Stimulated activated CD8-positive, alpha-beta memory T cell treated with anti-CD3 and anti-CD28 coated beads, Interleukin-2, amount 100 ng/mL, for 48 hours (primary cell): ENCODE measurements around the gene TMPRSS12.
"Not testable (repeated sequence)": the region's sequence is repeated elsewhere in the genome, so short reads cannot be mapped to it uniquely, and the experiment has no call there.

Experiments
- DNase-seq, 2 donors: peaks; one replicate each; pipeline ENCODE4 v3.0.0-alpha.2; 2020; ENCODE audit warnings: low read depth in 2 of 2

The TMPRSS12 gene

GRCh38 chr12:50926415-50926814, 83.7 kb downstream of the TMPRSS12 start:
- DNase-seq: no peak

DNA sequence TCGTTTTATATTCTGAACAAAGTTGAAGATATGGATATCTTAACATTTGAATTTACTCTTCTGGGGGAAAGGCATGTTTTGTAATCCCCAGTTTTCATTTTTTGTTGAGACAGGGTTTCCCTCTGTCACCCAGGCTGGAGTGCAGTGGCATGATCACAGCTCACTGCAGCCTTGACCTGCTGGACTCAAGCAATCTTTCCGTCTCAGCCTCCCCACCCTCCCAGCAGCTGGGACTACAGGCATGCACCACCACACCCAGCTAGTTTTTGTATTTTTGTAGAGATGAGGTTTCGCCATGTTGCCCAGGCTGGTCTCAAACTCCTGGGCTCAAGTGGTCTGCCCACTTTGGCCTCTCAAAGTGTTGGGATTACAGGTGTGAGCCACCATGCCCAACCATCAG, 84.2 kb downstream of the TMPRSS12 start:
- not testable (repeated sequence) for DNase-seq

GRCh38 chr12:50927356-50927755, 84.6 kb downstream of the TMPRSS12 start:
- DNase-seq: no peak

DNA sequence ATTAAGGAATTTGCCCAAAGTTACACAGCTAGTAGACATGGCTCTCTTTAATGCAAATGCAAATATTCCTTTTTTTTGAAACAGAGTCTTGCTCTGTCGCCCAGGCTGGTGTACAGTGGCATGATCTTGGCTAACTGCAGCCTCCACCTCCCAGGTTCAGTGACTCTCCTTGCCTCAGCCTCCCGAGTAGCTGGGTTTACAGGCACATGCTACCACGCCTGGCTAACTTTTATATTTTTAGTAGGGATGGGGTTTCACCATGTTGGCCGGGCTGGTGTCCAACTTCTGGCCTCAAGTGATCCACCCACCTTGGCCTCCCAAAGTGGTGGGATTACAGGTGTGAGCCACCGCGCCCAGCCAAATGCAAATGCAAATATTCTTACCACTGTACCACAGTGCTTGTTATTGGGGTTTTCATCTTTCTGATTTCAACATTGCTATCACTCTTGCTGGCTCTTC, 85.1 kb downstream of the TMPRSS12 start:
- no peak for DNase-seq

DNA sequence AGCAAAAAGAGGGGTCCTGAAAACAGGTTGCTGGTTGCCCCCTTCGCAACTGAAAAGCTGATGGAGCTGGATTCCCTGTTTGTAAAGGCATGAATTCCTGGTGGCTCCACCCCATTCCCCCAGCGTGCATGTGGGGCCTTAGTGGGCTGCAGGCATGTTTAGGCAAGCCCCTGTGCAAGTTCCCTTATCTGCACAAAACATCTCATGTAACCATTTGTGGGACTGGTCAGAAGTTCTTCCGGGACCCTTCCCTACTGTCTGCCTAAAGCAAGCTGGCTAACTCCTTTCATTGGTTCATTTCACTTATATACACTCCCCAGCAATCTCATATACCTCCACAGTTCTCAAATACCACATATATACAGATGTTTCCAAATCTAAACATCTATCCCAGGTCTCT, 85.7 kb downstream of the TMPRSS12 start:
- no peak for DNase-seq

DNA sequence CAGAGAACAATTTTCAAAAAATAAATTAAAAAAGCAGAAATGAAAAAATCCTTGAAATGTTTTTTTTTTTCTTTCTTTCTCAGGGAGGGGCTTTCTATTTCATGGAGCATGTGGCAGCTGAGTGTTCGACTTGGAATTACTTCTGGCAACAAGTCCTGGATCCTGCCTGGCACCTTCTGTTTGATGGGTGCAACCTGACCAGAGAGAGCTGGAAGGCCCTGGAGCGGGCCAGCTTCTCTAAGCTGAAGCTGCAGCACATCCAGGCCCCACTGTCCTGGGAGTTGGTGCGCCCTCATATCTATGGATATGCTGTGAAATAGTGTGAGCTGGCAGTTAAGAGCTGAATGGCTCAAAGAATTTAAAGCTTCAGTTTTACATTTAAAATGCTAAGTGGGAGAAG, 87.1 kb downstream of the TMPRSS12 start:
- no peak for DNase-seq

DNA sequence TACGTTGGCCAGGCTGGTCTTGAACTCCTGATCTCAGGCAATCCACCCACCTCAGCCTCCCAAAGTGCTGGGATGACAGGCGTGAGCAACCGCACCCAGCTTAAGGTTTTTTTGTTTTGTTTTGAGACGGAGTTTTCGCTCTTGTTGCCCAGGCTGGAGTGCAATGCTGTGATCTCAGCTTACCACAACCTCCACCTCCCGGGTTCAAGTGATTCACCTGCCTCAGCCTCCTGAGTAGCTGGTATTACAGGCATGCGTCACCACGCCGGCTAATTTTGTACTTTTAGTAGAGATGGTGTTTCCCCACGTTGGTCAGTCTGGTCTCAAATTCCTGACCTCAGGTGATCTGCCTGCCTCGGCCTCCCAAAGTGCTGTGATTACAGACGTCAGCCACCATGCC, 87.8 kb downstream of the TMPRSS12 start:
- DNase-seq: not testable (repeated sequence)

DNA sequence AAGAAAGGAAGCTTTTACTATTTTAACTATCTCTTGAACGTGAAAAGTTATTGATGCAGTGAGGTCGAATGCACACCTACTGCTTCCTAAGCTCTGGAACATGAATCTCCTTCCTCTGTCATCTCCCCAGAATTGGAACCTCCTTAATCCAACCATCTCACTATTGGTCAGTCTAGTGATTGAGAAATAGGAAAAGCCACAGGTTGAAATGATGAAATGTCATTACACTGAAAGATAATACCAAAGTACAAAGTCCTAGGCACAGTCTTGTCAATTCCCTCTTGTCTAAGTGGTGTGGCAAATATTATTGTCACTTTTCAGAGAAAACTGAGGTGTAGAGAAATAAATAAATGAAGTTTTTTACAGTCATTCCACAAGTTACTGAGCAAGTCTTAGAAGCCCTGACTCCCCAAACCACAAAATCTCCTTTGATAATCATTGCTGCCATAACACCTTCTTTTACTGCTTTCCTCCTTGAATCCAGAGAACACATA, 90.1 kb downstream of the TMPRSS12 start:
- no peak for DNase-seq

DNA sequence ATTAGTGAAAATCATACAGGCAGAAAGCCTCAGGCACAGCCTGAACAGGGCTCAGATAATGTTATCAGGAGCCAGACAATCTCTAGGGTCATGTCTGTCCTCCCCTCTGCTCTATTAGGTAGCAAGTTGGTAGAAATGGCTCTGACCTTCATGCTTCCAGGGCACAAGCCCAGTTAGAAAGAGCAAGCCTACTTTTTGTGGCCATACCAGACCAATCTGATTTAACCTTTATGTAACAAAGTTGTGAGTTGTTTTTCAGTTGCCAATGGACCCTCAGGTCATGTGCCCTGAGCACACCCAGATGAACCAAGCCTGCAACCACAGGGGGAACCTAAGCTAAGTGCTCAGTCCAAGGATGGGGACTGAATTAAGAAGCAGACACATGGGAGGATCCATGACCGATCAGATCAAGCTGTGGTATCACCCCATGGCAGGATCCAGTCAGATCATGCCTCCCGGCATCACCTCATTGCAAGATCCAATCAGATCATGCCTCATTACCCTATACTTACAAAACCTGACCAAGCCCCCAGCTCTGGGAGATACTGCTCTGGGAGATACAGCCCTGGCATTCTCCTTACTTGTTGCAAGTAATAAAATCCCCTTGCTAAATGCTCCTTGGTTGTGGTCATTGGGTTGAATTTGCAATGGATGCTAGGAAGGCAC, 90.9 kb downstream of the TMPRSS12 start:
- no peak for DNase-seq

DNA sequence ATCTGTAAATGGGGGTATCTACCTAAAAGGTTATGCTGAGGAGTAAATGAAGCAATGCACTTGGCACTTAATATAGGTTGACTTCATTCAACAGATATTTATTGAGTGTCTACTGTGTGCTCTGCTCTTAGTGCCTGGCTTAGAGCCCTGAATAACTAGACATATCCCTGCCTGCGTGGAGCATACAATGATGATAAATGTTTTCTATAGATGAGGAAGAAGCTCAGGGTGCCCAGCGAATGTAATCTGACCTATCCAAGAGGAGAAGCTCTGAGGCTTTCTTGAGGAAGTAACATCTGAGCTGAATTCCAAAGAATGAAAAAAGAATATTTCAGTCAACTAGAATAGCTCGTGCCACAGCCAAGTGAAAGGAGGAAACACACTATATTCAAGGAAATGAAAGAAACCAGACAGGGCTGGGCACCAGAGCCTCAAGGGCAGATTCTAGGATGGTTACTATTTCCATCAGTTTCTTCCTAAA, 91.7 kb downstream of the TMPRSS12 start:
- no peak for DNase-seq

GRCh38 chr12:50934981-50935807, 92.5 kb downstream of the TMPRSS12 start:
- no peak for DNase-seq

DNA sequence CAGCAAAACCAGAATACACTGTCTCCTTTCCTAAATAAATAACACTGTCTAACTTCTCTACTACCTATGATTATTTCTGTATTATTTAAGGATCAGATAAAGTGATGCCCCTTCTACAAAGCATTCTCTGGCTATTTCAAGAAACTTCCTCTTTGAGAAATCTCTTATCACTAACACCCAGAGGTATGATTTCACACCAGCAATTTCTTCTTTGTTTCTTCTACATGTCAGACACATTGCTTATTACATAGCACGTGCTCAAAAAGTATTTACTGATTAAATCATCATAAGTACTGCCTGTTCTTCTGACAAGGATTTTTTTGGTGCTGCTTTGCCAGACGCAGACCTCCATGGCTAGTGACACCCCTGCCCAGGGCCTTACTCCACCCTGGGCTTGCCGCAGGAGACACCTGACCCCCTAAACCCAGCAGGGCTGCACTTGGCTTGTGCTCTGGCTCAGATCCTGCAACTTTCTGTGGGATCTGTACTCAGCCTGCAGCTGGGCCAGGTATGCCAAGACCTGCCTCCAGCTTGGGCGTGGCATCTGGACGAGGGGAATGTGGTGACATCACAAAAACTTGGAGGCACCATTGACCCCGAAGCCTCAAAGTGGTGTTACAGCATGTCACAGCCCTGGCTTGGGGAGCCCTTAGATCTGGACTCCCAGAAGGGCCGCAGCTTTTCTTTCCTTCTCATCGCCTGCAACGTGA, 94.2 kb downstream of the TMPRSS12 start:
- no peak for DNase-seq
